MM.1S (cell line): ENCODE data around the gene ANKRD6.

Source experiments
- DNase-seq: peaks from one replicate; pipeline ENCODE4 v3.0.0-alpha.2; 2015
- H2AFZ ChIP-seq: fragments of 300-600 bp; sonication (generic); 2 replicates; pipeline ENCODE4 v1.6.0; 2016; ENCODE audit warnings: antibody characterized with exemption, low read length
- H3F3A ChIP-seq: fragments of 300-600 bp; sonication (generic); 2 replicates; pipeline ENCODE4 v1.6.1; 2016; ENCODE audit warnings: mild to moderate bottlenecking, antibody characterized with exemption, low read length, moderate library complexity, mixed read lengths; ENCODE audit not compliant: insufficient read depth
- H3K27ac ChIP-seq: fragments of 300-600 bp; sonication (generic); 2 replicates; pipeline ENCODE4 v1.5.1; 2016; ENCODE audit warnings: mild to moderate bottlenecking, low read length
- H3K27me3 ChIP-seq: fragments of 300-600 bp; sonication (generic); replicated peaks from 2 replicates; pipeline ENCODE4 v1.6.0; 2016; ENCODE audit warnings: low read length; ENCODE audit not compliant: insufficient read depth
- H3K36me3 ChIP-seq: fragments of 300-600 bp; sonication (generic); replicated peaks from 2 replicates; pipeline ENCODE4 v1.6.1; 2016; ENCODE audit warnings: mild to moderate bottlenecking, low read length, mixed read lengths; ENCODE audit not compliant: insufficient read depth
- H3K4me1 ChIP-seq: fragments of 300-600 bp; sonication (generic); 2 replicates; pipeline ENCODE4 v1.6.1; 2016; ENCODE audit warnings: low read length, mixed read lengths
- H3K4me2 ChIP-seq: fragments of 300-600 bp; sonication (generic); 2 replicates; pipeline ENCODE4 v1.6.0; 2016; ENCODE audit warnings: low read depth, low read length
- H3K4me3 ChIP-seq: fragments of 300-600 bp; sonication (generic); 2 replicates; pipeline ENCODE4 v1.5.1; 2016; ENCODE audit warnings: low read length, mixed read lengths
- H3K79me2 ChIP-seq: fragments of 300-600 bp; sonication (generic); 2 replicates; pipeline ENCODE4 v1.6.1; 2016; ENCODE audit warnings: mixed run types, low read length, mixed read lengths
- H3K9ac ChIP-seq: fragments of 300-600 bp; sonication (generic); 2 replicates; pipeline ENCODE4 v1.6.1; 2016; ENCODE audit warnings: low read length, mixed read lengths
- H3K9me2 ChIP-seq: fragments of 300-600 bp; sonication (generic); replicated peaks from 2 replicates; pipeline ENCODE4 v1.6.1; 2016; ENCODE audit warnings: mild to moderate bottlenecking, low read length, mixed read lengths; ENCODE audit not compliant: insufficient read depth
- H3K9me3 ChIP-seq: fragments of 300-600 bp; sonication (generic); replicated peaks from 2 replicates; pipeline ENCODE4 v1.6.1; 2016; ENCODE audit warnings: mild to moderate bottlenecking, low read length, mixed read lengths; ENCODE audit not compliant: insufficient read depth
- H4K20me1 ChIP-seq: fragments of 300-600 bp; sonication (generic); 2 replicates; pipeline ENCODE4 v1.6.1; 2016; ENCODE audit warnings: mild to moderate bottlenecking, low read length, moderate library complexity, mixed read lengths; ENCODE audit not compliant: insufficient read depth
- EZH2 ChIP-seq: fragments of 300-600 bp; sonication (generic); optimal IDR thresholded peaks from 2 replicates; pipeline ENCODE3; 2017; ENCODE audit warnings: low read depth, mild to moderate bottlenecking, antibody characterized with exemption, low read length, mixed read lengths
- EZH2phosphoT487 ChIP-seq: fragments of 300-600 bp; sonication (generic); IDR thresholded peaks from 2 replicates; pipeline ENCODE4 v1.6.1; 2018; ENCODE audit warnings: antibody characterized with exemption, low read length
- TF ChIP-seq, protein P1 (sequence below): fragments of 300-600 bp; sonication (generic); IDR thresholded peaks from 2 replicates; pipeline ENCODE4 v1.5.1; 2016; ENCODE audit warnings: antibody characterized with exemption, low read length, mixed read lengths

The ANKRD6 gene

DNA sequence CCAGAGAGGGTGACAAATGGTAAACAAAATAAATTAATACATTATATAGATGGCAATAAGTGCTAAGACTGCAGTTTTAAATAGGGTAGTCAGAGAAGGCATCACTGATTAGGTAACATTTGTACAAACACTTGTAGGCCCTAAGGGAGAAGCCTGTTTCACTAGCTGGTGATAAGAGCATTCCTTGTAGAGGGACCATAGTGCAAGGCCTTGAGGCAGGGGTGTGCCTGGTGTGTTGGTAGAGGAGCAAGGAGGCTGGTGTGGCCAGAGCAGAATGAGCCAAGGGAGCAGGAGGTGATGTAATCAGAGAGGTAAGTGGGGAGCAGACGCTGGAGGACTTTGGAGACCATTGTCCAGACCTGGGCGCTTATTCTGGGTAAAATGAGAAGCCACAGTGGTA, 70.7 kb downstream of the ANKRD6 start:
- DNase-seq = no peak
- H3K9me3 ChIP-seq = no peaks in the 10 kb centered on the region
- no peaks in the 10 kb centered on the region for H3K4me1 ChIP-seq
- H3K9ac ChIP-seq = no peak overlapping the region
- H3K9me2 ChIP-seq = no peaks in the 10 kb centered on the region
- no peaks in the 10 kb centered on the region for H3F3A ChIP-seq
- no peaks in the 10 kb centered on the region for H4K20me1 ChIP-seq
- TF ChIP-seq, protein P1, sequence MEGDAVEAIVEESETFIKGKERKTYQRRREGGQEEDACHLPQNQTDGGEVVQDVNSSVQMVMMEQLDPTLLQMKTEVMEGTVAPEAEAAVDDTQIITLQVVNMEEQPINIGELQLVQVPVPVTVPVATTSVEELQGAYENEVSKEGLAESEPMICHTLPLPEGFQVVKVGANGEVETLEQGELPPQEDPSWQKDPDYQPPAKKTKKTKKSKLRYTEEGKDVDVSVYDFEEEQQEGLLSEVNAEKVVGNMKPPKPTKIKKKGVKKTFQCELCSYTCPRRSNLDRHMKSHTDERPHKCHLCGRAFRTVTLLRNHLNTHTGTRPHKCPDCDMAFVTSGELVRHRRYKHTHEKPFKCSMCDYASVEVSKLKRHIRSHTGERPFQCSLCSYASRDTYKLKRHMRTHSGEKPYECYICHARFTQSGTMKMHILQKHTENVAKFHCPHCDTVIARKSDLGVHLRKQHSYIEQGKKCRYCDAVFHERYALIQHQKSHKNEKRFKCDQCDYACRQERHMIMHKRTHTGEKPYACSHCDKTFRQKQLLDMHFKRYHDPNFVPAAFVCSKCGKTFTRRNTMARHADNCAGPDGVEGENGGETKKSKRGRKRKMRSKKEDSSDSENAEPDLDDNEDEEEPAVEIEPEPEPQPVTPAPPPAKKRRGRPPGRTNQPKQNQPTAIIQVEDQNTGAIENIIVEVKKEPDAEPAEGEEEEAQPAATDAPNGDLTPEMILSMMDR = no peak
- TF ChIP-seq EZH2 (no peak), EZH2phosphoT487 (no peak)
- H3K27ac ChIP-seq = no peak overlapping the region
- no peaks in the 10 kb centered on the region for H3K79me2 ChIP-seq
- H2AFZ ChIP-seq = no peak overlapping the region
- H3K36me3 ChIP-seq = no peaks in the 10 kb centered on the region
- H3K4me2 ChIP-seq = no peak overlapping the region
- H3K27me3 ChIP-seq = no peaks in the 10 kb centered on the region
- H3K4me3 ChIP-seq = no peak overlapping the region

DNA sequence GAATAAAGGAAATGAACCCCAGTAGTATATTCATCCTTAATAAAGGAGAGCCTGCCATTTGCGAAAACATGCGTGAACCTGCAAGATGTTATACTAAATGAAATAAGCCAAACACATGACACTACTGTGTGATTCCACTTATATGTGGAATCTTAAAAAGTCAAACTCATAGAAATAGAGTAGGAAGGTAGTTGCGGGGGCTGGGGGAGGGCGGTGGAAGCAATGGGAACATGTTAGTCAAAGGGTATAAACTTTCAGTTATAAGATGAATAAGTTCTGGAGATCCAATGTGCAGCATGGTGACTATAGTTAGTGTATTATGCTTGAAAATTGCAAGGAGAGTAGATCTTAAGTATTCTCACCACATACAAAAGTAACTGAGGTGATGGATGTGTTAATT, 72.9 kb downstream of the ANKRD6 start:
- no peaks in the 10 kb centered on the region for H3F3A ChIP-seq
- H3K9ac ChIP-seq = no peak overlapping the region
- H3K9me2 ChIP-seq = no peaks in the 10 kb centered on the region
- 0 out of 2 replicates have a peak, but pooled peaks cover 3% of the 10 kb centered on the region for H4K20me1 ChIP-seq
- TF ChIP-seq, protein P1 = no peak
- TF ChIP-seq EZH2phosphoT487 (no peak), EZH2 (no peak)
- DNase-seq = no peak
- no peak overlapping the region for H3K4me2 ChIP-seq
- no peak overlapping the region for H2AFZ ChIP-seq
- no peaks in the 10 kb centered on the region for H3K9me3 ChIP-seq
- no peaks in the 10 kb centered on the region for H3K36me3 ChIP-seq
- no peaks in the 10 kb centered on the region for H3K27me3 ChIP-seq
- no peaks in the 10 kb centered on the region for H3K79me2 ChIP-seq
- H3K27ac ChIP-seq = no peak overlapping the region
- H3K4me3 ChIP-seq = no peak overlapping the region
- H3K4me1 ChIP-seq = no peaks in the 10 kb centered on the region

DNA sequence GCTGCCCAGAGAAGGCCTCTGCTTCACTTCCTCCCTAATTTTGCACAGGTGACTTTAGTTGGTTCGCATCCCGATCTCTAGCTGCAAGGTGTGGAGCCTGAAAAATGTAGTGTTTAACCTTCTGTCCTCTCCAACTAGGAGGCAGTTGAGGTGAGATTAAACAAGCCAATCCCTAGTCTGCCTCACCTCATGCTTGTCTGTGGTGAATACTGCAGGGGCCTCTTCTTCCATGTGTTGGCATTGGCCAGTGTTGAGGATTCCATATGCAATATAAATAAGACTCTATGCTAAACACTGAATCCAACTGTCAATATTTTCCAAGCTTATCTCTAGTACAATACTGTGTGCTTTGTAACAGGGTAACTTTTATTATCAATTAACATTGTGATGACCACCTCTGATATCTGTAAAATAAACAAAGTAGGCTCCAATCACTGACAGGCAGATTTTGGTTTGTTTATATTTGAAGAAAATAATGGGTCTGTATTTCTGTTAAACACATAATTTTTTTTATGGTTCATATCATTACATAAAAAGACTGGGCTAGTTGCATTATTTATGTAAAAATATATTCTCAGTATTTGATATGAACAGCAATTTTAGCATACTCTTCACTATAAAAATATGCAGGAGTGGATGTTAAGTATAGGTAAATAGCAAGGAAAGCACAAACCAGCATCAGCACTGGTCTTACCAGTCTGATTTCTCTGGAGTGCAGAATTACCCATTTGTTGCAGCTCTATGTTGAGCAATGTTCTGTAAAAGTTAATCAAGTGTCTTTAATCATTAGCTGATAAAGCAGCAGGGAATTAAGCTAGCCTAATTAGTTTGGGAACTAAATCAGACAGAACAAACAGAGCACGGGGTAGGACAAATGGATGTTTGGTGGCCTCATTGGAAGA, 74.0 kb downstream of the ANKRD6 start:
- Histone ChIP-seq H3K4me2 (no peak overlapping the region), H3K36me3 (no peaks in the 10 kb centered on the region), H3K9me3 (no peaks in the 10 kb centered on the region), H3K9ac (no peak overlapping the region), H4K20me1 (0 out of 2 replicates have a peak, but pooled peaks cover 3% of the 10 kb centered on the region), H3K79me2 (no peaks in the 10 kb centered on the region), H3K27me3 (no peaks in the 10 kb centered on the region), H3K4me1 (no peaks in the 10 kb centered on the region), H3K4me3 (no peak overlapping the region), H2AFZ (no peak overlapping the region), H3K27ac (no peak overlapping the region), H3F3A (no peaks in the 10 kb centered on the region), H3K9me2 (no peaks in the 10 kb centered on the region)
- TF ChIP-seq, protein P1 = no peak
- no peak for TF ChIP-seq EZH2
- TF ChIP-seq EZH2phosphoT487 = no peak
- DNase-seq = no peak
